ENCODE measurements around the gene TMEM47.

Gene TMEM47

GRCh38 chrX:34585561-34585960 is 71.5 kb downstream of the TMEM47 start:
- H3K27ac ChIP-seq (ENCODE audit: low read depth, low read length) = no peak overlapping the region
- H3K4me1 ChIP-seq (ENCODE audit: control insufficient read depth, insufficient read depth, low read length, unreplicated experiment) = no peaks in the 10 kb centered on the region
- H3K36me3 ChIP-seq (ENCODE audit: insufficient read depth, low read length) = no peaks in the 10 kb centered on the region
- H3K27me3 ChIP-seq (ENCODE audit: insufficient read depth, low read length) = no peaks in the 10 kb centered on the region
- H3K79me2 ChIP-seq (ENCODE audit: control insufficient read depth, insufficient read depth, low read length, unreplicated experiment) = no peaks in the 10 kb centered on the region
- no peak overlapping the region for H2AFZ ChIP-seq (ENCODE audit: low read length, unreplicated experiment)
- no peak overlapping the region for H3K4me3 ChIP-seq (ENCODE audit: low read depth, low read length)

DNA sequence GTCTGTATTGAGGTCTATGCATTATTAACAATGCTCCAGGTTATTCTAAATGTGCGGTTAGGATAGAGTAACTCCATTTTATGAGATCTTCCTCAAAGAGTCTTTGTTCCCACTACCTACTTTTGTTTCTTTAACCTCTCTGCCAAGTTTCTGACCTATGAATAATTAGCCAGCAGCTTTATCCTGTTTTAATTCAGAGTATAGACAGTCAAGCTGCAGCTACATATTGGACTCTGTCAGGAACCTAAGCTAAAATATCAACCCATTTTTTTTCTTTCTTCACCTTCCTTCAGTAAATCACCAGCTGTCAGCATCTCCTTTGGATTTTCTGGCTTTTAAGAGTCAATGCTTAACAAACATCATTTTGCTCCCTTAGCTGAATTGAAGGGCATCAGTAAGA is 72.3 kb downstream of the TMEM47 start:
- Histone ChIP-seq H3K79me2 (ENCODE audit: control insufficient read depth, insufficient read depth, low read length, unreplicated experiment) (no peaks in the 10 kb centered on the region), H3K4me1 (ENCODE audit: control insufficient read depth, insufficient read depth, low read length, unreplicated experiment) (no peaks in the 10 kb centered on the region), H3K27me3 (ENCODE audit: insufficient read depth, low read length) (no peaks in the 10 kb centered on the region), H3K27ac (ENCODE audit: low read depth, low read length) (no peak overlapping the region), H3K4me3 (ENCODE audit: low read depth, low read length) (no peak overlapping the region), H3K36me3 (ENCODE audit: insufficient read depth, low read length) (no peaks in the 10 kb centered on the region), H2AFZ (ENCODE audit: low read length, unreplicated experiment) (no peak overlapping the region)

GRCh38 chrX:34580069-34580468 is 77.0 kb downstream of the TMEM47 start:
- Histone ChIP-seq H3K36me3 (ENCODE audit: insufficient read depth, low read length) (no peaks in the 10 kb centered on the region), H3K4me1 (ENCODE audit: control insufficient read depth, insufficient read depth, low read length, unreplicated experiment) (no peaks in the 10 kb centered on the region), H3K27ac (ENCODE audit: low read depth, low read length) (no peak overlapping the region), H3K79me2 (ENCODE audit: control insufficient read depth, insufficient read depth, low read length, unreplicated experiment) (no peaks in the 10 kb centered on the region), H3K4me3 (ENCODE audit: low read depth, low read length) (no peak overlapping the region), H2AFZ (ENCODE audit: low read length, unreplicated experiment) (no peak overlapping the region), H3K27me3 (ENCODE audit: insufficient read depth, low read length) (no peaks in the 10 kb centered on the region)

- H3K36me3 ChIP-seq (ENCODE audit: insufficient read depth, low read length) = no peaks in the 10 kb centered on the region
- no peak overlapping the region for H3K27ac ChIP-seq (ENCODE audit: low read depth, low read length)
- H2AFZ ChIP-seq (ENCODE audit: low read length, unreplicated experiment) = no peak overlapping the region
Observed at GRCh38 chrX:34578237-34578636, 78.8 kb downstream of the TMEM47 start.

More at GRCh38 chrX:34578237-34578636, 78.8 kb downstream of the TMEM47 start:
- no peak overlapping the region for H3K4me3 ChIP-seq (ENCODE audit: low read depth, low read length)
- H3K4me1 ChIP-seq (ENCODE audit: control insufficient read depth, insufficient read depth, low read length, unreplicated experiment) = no peaks in the 10 kb centered on the region
- no peaks in the 10 kb centered on the region for H3K27me3 ChIP-seq (ENCODE audit: insufficient read depth, low read length)
- H3K79me2 ChIP-seq (ENCODE audit: control insufficient read depth, insufficient read depth, low read length, unreplicated experiment) = no peaks in the 10 kb centered on the region
